Measurements from ENCODE around the gene HERC3. TPM values are rescaled to one million over a fixed set of nuclear protein-coding genes. Genes with fewer than 3 reads are reported as not detected.
A peak's percentile ranks its signal among the peaks of the same experiment; 100 is the strongest.

HERC3 gene
- total and polyA plus RNA-seq, 2 experiments from 2014 or later, result 2.2 to 2.4 TPM

DNA sequence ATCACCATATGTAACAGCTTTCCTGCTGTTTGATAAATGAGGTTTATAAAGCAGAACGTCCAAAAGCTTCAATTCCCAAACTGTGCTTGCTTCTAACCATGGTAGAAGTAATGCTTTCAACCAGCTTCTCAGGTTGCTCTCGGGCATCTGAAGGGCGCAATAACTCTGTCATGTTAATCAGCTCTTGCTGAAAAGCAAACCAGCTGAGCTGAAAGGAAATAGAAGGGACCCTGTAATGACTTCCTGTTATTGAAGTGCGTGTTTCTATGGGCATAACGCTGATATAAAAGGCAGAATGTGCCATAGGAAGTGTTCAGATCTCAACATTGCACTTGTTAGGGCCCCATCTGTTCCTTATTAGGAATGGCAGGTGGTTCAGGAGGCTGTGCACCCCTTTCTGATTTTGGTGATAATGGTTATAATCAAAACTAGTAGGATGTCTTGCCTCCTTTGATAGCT, 21.2 kb downstream of the HERC3 start:
- no peaks in the 10 kb centered on the region for H3K9me3 Mint-ChIP-seq
- Histone ChIP-seq H3K4me2 (peak overlapping the region; percentile 50), H3K27me3 (ENCODE audit: insufficient read depth) (no peaks in the 10 kb centered on the region), H2AFZ (no peak overlapping the region), H3K36me3 (ENCODE audit: insufficient read depth) (no peaks in the 10 kb centered on the region), H3K4me3 (no peak overlapping the region), H3F3A (replicated peaks; ENCODE audit: low read depth) (no peaks in the 10 kb centered on the region), H4K20me1 (replicated peaks; ENCODE audit: insufficient read depth) (no peaks in the 10 kb centered on the region), H3K27ac (ENCODE audit: low read depth) (no peak overlapping the region), H3K9me2 (ENCODE audit: insufficient read depth) (0 out of 2 replicates have a peak, but pooled peaks cover 5% of the 10 kb centered on the region), H3K79me2 (replicated peaks; ENCODE audit: insufficient read depth) (no peaks in the 10 kb centered on the region), H3K4me1 (ENCODE audit: insufficient read depth) (peaks cover 13% of the 10 kb centered on the region)
- DNase-seq (ENCODE audit: low spot score), result peak; percentile 49
- H3K27ac Mint-ChIP-seq, result peak overlapping the region; percentile 61
- no peak for TF ChIP-seq EZH2phosphoT487 (IDR thresholded peaks at IDR 0.05; ENCODE audit: unreplicated experiment)
- TF ChIP-seq, protein P1, sequence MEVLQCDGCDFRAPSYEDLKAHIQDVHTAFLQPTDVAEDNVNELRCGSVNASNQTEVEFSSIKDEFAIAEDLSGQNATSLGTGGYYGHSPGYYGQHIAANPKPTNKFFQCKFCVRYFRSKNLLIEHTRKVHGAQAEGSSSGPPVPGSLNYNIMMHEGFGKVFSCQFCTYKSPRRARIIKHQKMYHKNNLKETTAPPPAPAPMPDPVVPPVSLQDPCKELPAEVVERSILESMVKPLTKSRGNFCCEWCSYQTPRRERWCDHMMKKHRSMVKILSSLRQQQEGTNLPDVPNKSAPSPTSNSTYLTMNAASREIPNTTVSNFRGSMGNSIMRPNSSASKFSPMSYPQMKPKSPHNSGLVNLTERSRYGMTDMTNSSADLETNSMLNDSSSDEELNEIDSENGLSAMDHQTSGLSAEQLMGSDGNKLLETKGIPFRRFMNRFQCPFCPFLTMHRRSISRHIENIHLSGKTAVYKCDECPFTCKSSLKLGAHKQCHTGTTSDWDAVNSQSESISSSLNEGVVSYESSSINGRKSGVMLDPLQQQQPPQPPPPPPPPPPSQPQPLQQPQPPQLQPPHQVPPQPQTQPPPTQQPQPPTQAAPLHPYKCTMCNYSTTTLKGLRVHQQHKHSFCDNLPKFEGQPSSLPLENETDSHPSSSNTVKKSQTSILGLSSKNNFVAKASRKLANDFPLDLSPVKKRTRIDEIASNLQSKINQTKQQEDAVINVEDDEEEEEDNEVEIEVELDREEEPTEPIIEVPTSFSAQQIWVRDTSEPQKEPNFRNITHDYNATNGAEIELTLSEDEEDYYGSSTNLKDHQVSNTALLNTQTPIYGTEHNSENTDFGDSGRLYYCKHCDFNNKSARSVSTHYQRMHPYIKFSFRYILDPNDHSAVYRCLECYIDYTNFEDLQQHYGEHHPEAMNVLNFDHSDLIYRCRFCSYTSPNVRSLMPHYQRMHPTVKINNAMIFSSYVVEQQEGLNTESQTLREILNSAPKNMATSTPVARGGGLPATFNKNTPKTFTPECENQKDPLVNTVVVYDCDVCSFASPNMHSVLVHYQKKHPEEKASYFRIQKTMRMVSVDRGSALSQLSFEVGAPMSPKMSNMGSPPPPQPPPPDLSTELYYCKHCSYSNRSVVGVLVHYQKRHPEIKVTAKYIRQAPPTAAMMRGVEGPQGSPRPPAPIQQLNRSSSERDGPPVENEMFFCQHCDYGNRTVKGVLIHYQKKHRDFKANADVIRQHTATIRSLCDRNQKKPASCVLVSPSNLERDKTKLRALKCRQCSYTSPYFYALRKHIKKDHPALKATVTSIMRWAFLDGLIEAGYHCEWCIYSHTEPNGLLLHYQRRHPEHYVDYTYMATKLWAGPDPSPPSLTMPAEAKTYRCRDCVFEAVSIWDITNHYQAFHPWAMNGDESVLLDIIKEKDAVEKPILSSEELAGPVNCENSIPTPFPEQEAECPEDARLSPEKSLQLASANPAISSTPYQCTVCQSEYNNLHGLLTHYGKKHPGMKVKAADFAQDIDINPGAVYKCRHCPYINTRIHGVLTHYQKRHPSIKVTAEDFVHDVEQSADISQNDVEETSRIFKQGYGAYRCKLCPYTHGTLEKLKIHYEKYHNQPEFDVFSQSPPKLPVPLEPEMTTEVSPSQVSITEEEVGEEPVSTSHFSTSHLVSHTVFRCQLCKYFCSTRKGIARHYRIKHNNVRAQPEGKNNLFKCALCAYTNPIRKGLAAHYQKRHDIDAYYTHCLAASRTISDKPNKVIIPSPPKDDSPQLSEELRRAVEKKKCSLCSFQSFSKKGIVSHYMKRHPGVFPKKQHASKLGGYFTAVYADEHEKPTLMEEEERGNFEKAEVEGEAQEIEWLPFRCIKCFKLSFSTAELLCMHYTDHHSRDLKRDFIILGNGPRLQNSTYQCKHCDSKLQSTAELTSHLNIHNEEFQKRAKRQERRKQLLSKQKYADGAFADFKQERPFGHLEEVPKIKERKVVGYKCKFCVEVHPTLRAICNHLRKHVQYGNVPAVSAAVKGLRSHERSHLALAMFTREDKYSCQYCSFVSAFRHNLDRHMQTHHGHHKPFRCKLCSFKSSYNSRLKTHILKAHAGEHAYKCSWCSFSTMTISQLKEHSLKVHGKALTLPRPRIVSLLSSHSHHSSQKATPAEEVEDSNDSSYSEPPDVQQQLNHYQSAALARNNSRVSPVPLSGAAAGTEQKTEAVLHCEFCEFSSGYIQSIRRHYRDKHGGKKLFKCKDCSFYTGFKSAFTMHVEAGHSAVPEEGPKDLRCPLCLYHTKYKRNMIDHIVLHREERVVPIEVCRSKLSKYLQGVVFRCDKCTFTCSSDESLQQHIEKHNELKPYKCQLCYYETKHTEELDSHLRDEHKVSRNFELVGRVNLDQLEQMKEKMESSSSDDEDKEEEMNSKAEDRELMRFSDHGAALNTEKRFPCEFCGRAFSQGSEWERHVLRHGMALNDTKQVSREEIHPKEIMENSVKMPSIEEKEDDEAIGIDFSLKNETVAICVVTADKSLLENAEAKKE (CRISPR knock-in tag; IDR thresholded peaks at IDR 0.05), result no peak
- TF ChIP-seq, protein P2, sequence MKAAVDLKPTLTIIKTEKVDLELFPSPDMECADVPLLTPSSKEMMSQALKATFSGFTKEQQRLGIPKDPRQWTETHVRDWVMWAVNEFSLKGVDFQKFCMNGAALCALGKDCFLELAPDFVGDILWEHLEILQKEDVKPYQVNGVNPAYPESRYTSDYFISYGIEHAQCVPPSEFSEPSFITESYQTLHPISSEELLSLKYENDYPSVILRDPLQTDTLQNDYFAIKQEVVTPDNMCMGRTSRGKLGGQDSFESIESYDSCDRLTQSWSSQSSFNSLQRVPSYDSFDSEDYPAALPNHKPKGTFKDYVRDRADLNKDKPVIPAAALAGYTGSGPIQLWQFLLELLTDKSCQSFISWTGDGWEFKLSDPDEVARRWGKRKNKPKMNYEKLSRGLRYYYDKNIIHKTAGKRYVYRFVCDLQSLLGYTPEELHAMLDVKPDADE (IDR thresholded peaks at IDR 0.05), result no peak
- no peak for TF ChIP-seq EZH2 (IDR thresholded peaks at IDR 0.05; ENCODE audit: low read depth, unreplicated experiment)
- TF ChIP-seq, protein P3, sequence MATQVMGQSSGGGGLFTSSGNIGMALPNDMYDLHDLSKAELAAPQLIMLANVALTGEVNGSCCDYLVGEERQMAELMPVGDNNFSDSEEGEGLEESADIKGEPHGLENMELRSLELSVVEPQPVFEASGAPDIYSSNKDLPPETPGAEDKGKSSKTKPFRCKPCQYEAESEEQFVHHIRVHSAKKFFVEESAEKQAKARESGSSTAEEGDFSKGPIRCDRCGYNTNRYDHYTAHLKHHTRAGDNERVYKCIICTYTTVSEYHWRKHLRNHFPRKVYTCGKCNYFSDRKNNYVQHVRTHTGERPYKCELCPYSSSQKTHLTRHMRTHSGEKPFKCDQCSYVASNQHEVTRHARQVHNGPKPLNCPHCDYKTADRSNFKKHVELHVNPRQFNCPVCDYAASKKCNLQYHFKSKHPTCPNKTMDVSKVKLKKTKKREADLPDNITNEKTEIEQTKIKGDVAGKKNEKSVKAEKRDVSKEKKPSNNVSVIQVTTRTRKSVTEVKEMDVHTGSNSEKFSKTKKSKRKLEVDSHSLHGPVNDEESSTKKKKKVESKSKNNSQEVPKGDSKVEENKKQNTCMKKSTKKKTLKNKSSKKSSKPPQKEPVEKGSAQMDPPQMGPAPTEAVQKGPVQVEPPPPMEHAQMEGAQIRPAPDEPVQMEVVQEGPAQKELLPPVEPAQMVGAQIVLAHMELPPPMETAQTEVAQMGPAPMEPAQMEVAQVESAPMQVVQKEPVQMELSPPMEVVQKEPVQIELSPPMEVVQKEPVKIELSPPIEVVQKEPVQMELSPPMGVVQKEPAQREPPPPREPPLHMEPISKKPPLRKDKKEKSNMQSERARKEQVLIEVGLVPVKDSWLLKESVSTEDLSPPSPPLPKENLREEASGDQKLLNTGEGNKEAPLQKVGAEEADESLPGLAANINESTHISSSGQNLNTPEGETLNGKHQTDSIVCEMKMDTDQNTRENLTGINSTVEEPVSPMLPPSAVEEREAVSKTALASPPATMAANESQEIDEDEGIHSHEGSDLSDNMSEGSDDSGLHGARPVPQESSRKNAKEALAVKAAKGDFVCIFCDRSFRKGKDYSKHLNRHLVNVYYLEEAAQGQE (IDR thresholded peaks at IDR 0.05; ENCODE audit: unreplicated experiment), result no peak
- TF ChIP-seq STAT1 (IDR thresholded peaks at IDR 0.05; ENCODE audit: unreplicated experiment), result no peak
- TF ChIP-seq, protein P4, sequence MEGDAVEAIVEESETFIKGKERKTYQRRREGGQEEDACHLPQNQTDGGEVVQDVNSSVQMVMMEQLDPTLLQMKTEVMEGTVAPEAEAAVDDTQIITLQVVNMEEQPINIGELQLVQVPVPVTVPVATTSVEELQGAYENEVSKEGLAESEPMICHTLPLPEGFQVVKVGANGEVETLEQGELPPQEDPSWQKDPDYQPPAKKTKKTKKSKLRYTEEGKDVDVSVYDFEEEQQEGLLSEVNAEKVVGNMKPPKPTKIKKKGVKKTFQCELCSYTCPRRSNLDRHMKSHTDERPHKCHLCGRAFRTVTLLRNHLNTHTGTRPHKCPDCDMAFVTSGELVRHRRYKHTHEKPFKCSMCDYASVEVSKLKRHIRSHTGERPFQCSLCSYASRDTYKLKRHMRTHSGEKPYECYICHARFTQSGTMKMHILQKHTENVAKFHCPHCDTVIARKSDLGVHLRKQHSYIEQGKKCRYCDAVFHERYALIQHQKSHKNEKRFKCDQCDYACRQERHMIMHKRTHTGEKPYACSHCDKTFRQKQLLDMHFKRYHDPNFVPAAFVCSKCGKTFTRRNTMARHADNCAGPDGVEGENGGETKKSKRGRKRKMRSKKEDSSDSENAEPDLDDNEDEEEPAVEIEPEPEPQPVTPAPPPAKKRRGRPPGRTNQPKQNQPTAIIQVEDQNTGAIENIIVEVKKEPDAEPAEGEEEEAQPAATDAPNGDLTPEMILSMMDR (conservative IDR thresholded peaks at IDR 0.05; ENCODE audit: low read depth in 2 of 2), result no peak
- no peaks in the 10 kb centered on the region for H3K36me3 Mint-ChIP-seq (ENCODE audit: low read depth)
- peaks cover 3% of the 10 kb centered on the region for H3K27me3 Mint-ChIP-seq (ENCODE audit: insufficient read depth, low read depth, poor library complexity)
- peak; percentile 65 for ATAC-seq
- H3K4me3 Mint-ChIP-seq, result 0 out of 3 replicates have a peak overlapping the region, but pooled peaks have one; percentile 30
- H3K4me1 Mint-ChIP-seq, result peaks cover 16% of the 10 kb centered on the region
